Spleen (tissue), 11 donors: ENCODE data around the gene ICOSLG. TPM values are rescaled to one million over a fixed set of nuclear protein-coding genes. Genes with fewer than 3 reads are reported as not detected.
"Not testable (repeated sequence)": the region's sequence is repeated elsewhere in the genome, so short reads cannot be mapped to it uniquely, and the experiment has no call there.

Experiments used
- DNase-seq: peaks from one replicate; pipeline ENCODE4 v3.0.0-alpha.2; 2020
- H3K27ac ChIP-seq, 8 donors: fragments of 200-600 bp; sonication (generic) in 7 of 8; 1 replicate in 4 of 8; 2 replicates in 4 of 8; pipeline versions ENCODE4 v1.5.0 to v1.8.0; 2016 to 2021; ENCODE audit warnings: inconsistent platforms in 4 of 8, mild to moderate bottlenecking in 4 of 8, moderate library complexity in 1 of 8
- H3K27me3 ChIP-seq, 7 donors: fragments of 200-600 bp; sonication (generic) in 6 of 7; replicated peaks in 1 of 7; 1 replicate in 4 of 7; 2 replicates in 3 of 7; pipeline versions ENCODE4 v1.5.0 to v1.8.0; 2016 to 2021; ENCODE audit warnings: inconsistent platforms in 3 of 7, mild to moderate bottlenecking in 1 of 7
- H3K36me3 ChIP-seq, 6 donors: fragments of 200-600 bp; sonication (generic) in 5 of 6; 1 replicate in 4 of 6; 2 replicates in 2 of 6; pipeline versions ENCODE4 v1.5.0 to v1.8.0; 2016 to 2021; ENCODE audit warnings: inconsistent platforms in 2 of 6
- H3K4me1 ChIP-seq, 6 donors: fragments of 200-600 bp; sonication (generic) in 5 of 6; 1 replicate in 3 of 6; 2 replicates in 3 of 6; pipeline versions ENCODE4 v1.5.0 to v1.8.0; 2016 to 2021; ENCODE audit warnings: inconsistent platforms in 3 of 6
- H3K4me3 ChIP-seq, 8 donors: fragments of 200-600 bp; sonication (generic) in 7 of 8; 1 replicate in 4 of 8; 2 replicates in 4 of 8; pipeline versions ENCODE4 v1.5.0 to v1.8.0; 2016 to 2021; ENCODE audit warnings: inconsistent platforms in 4 of 8, mild to moderate bottlenecking in 4 of 8, moderate library complexity in 2 of 8
- H3K9me3 ChIP-seq, 8 donors: fragments of 200-600 bp; sonication (generic) in 7 of 8; 1 replicate in 4 of 8; 2 replicates in 4 of 8; pipeline versions ENCODE4 v1.5.0 to v1.8.0; 2016 to 2021; ENCODE audit warnings: inconsistent platforms in 4 of 8
- WGBS, 5 donors: extraction: QIAGEN DNeasy Blood & Tissue Kit in 3 of 5; methylation state at CpG; one replicate each; pipeline versions ENCODE4 v1.1.5 to v1.1.7; 2013 to 2018; 5-methylcytosine and 5-hydroxymethylcytosine counted together
- intact Hi-C: fragments of 100-400 bp; cut with DNase I; formaldehyde crosslinking; loops from one replicate; pipeline ENCODE4 v1.15.0; 2023; ENCODE audit warnings: low total_unique reads
- polyA plus RNA-seq, 3 donors: library from polyadenylated mRNA; stranded (reverse); fragments of 200-250 nt; gene quantifications; one replicate each; pipeline ENCODE4 v1.2.1, GENCODE V29; 2013
- small RNA-seq, 4 donors: library from RNA; depleted of rRNA; stranded (forward); fragments of <200 nt; gene quantifications; one replicate each; pipeline ENCODE3, GENCODE V24; 2016
- total RNA-seq, 7 donors: library from RNA; depleted of rRNA in 3 of 7; stranded (reverse); fragments of >200 nt in 3 of 7; fragmentation: NEBNext Ultra II Directional in 4 of 7; extraction: Animal tissue kit (Norgen Biotek cat#: 25700) in 4 of 7; gene quantifications; one replicate each; pipeline versions ENCODE4 v1.1.0 to v1.2.1, GENCODE V29; 2016 to 2021
- donor health status: healthy with polysubstance abuse.
- donor health status: DM: no; HTN: no; CAD: no; lungs with moderate emphysema.
- donor health status: DM: no; HTN: no; CAD: no.
- donor health status: Bipolar disorder and iron deficiency.
- donor health status: healthy.
- donor health status: DM: no; HTN: no; CAD: no.
- donor health status: DM: yes; HTN: yes; CAD: no.

The ICOSLG gene
- total and polyA plus RNA-seq, 10 donors, result 1.9 to 17.5 (median 6.7) TPM

DNA sequence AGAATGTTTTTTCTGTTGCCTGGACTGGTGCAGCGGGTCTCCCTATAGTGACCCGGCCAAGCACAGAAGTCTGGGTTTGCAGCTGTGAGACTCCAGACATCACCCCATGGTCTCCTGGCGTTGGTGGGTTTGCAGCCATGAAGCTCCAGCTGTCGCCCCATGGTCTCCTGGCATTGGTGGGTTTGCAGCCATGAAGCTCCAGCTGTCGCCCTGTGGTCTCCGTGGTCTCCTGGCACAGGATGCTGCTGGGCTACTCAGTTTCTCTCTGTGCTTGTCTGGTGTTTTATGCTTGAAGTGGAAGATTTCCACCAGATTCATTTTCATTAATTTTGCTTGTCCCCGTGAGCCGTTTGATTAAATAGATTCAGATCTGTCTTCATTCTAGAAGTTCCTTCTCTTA lies 58.5 kb downstream of the ICOSLG start:
- DNase-seq, H3K4me1 ChIP-seq, H3K9me3 ChIP-seq, intact Hi-C loops, H3K27ac ChIP-seq, H3K4me3 ChIP-seq, H3K27me3 ChIP-seq, H3K36me3 ChIP-seq: not testable (repeated sequence)
- WGBS, 5 donors, result no CpG with 5 or more reads among the region's 8 CpGs

DNA sequence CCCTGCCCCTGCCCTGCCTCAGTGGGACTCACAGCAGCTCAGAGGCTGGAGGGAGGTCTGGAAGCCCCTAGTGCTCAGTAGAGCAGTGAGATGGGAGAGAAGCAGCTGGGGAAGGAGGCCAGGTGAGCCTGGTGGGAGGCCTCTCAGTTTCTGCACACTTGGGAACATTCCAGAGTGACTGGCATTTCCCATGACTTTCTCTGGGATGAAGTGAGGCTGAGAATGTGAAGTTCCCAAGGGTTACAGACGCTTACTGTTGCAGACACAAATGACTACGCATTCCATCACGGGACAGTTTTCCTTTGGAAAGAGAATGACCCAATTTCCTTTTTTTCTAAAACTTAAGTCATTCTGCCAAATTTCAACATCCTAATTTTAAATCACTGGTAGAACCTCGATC lies 59.2 kb downstream of the ICOSLG start:
- no CpG with 5 or more reads among the region's 4 CpGs for WGBS, 5 donors
- DNase-seq, intact Hi-C loops: not testable (repeated sequence)

DNA sequence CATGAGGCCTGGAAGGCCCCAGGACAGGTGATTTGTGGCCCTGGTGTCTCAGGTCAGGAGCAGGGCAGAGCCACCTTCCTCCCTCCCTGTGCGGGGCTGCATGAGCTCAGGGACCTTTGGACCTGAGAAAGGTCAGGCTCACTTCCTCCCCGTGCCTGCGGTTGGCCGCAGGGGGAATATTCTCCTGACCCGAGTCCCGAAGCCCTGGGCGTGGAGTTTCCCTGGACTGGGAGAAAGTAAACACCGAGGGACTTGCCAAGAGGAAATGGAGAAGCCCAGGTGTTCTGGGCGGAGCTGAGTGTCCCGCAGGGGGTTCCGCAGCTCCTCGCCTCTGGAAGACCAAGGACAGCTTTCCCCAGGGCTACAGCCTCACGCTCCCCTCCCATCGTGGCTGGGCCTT lies 64.6 kb downstream of the ICOSLG start:
- H3K9me3 ChIP-seq, H3K36me3 ChIP-seq, intact Hi-C loops, DNase-seq, H3K27me3 ChIP-seq, H3K4me1 ChIP-seq, H3K4me3 ChIP-seq, H3K27ac ChIP-seq: not testable (repeated sequence)
- no CpG with 5 or more reads among the region's 14 CpGs for WGBS, 5 donors

More for the DNA sequence above, 59.2 kb downstream of the ICOSLG start:
- H3K4me1 ChIP-seq, H3K9me3 ChIP-seq, H3K27ac ChIP-seq, H3K4me3 ChIP-seq, H3K36me3 ChIP-seq, H3K27me3 ChIP-seq: not testable (repeated sequence)

DNA sequence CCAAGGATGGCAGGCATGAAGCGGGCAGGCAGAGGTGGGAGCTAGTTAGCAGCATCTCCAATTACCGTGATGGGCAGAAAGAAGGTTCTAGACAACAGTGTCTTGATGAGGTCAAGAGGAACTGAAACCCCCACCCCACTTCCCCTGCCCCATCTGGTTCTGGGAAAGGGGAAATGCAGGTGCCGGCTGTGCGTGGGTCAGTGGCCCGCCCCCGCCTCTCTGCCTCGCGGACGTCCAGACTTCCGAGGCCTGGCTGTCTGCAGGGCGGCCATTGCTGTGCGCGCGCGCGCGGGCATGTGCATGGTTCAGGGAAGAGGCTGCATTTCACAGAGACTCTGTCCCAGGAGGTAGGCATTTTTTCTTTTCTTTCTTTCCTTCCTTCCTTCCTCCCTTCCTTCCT lies 65.6 kb downstream of the ICOSLG start:
- H3K36me3 ChIP-seq, H3K4me1 ChIP-seq, H3K4me3 ChIP-seq, intact Hi-C loops, DNase-seq, H3K9me3 ChIP-seq, H3K27me3 ChIP-seq, H3K27ac ChIP-seq: not testable (repeated sequence)
- no CpG with 5 or more reads among the region's 17 CpGs for WGBS, 5 donors

Small RNAs within 50 kb of the gene (small RNA-seq; reads per million reads assigned to genes)
- gene AP001059.3, result 0 reads per million in 4 donors

Other genes starting within 250 kb of the ICOSLG start
- 10 to 100 TPM; 62.2 to 83.2 (median 67.1) TPM for gene TRAPPC10, start 228.6 kb downstream of the ICOSLG start, total RNA-seq
- 10 to 100 TPM in 1 of 3 donors, 1 to 10 TPM in 2; 6.0 to 10.4 (median 6.3) TPM for gene TRAPPC10, start 228.6 kb downstream of the ICOSLG start, polyA plus RNA-seq
- 10 to 100 TPM in 4 of 7 donors, 1 to 10 TPM in 3; 6.1 to 13.4 (median 10.4) TPM for gene PWP2, start 133.5 kb downstream of the ICOSLG start, total RNA-seq
- 10 to 100 TPM in 2 of 3 donors, 1 to 10 TPM in 1; 4.8 to 17.4 (median 11.2) TPM for gene PWP2, start 133.5 kb downstream of the ICOSLG start, polyA plus RNA-seq
- 10 to 100 TPM in 4 of 7 donors, 1 to 10 TPM in 3; 6.6 to 18.3 (median 10.2) TPM for gene GATD3, start 107.3 kb downstream of the ICOSLG start, total RNA-seq
- gene GATD3, start 107.3 kb downstream of the ICOSLG start, polyA plus RNA-seq, result 10 to 100 TPM in 2 of 3 donors, 1 to 10 TPM in 1; 6.1 to 50.9 (median 10.6) TPM
- gene DNMT3L, start 21.0 kb upstream of the ICOSLG start, total RNA-seq, result not detected
- not detected for gene DNMT3L, start 21.0 kb upstream of the ICOSLG start, polyA plus RNA-seq
- under 1 TPM in 2 of 7 donors, not detected in 5; 0.10 to 0.16 TPM for gene AIRE, start 44.9 kb upstream of the ICOSLG start, total RNA-seq
- under 1 TPM in 2 of 3 donors, not detected in 1; 0.08 to 0.11 TPM for gene AIRE, start 44.9 kb upstream of the ICOSLG start, polyA plus RNA-seq
- 100 to 1,000 TPM in 5 of 7 donors, 10 to 100 TPM in 2; 88.1 to 145 (median 126) TPM for gene PFKL, start 59.1 kb upstream of the ICOSLG start, total RNA-seq
- 100 to 1,000 TPM in 1 of 3 donors, 10 to 100 TPM in 2; 65.9 to 113 (median 84.4) TPM for gene PFKL, start 59.1 kb upstream of the ICOSLG start, polyA plus RNA-seq
- gene CFAP410, start 98.4 kb upstream of the ICOSLG start, total RNA-seq, result 10 to 100 TPM; 26.2 to 34.3 (median 32.3) TPM
- gene CFAP410, start 98.4 kb upstream of the ICOSLG start, polyA plus RNA-seq, result 10 to 100 TPM; 41.5 to 79.8 (median 70.9) TPM
- gene TRPM2, start 112.7 kb upstream of the ICOSLG start, total RNA-seq, result 10 to 100 TPM; 10.4 to 35.3 (median 22.0) TPM
- gene TRPM2, start 112.7 kb upstream of the ICOSLG start, polyA plus RNA-seq, result 10 to 100 TPM; 20.5 to 44.1 (median 28.4) TPM
- 1 to 10 TPM; 1.3 to 4.9 (median 3.4) TPM for gene LRRC3, start 214.6 kb upstream of the ICOSLG start, total RNA-seq
- gene LRRC3, start 214.6 kb upstream of the ICOSLG start, polyA plus RNA-seq, result under 1 TPM; 0.24 to 0.86 (median 0.26) TPM